ENCODE results near the gene STXBP1.

DNA sequence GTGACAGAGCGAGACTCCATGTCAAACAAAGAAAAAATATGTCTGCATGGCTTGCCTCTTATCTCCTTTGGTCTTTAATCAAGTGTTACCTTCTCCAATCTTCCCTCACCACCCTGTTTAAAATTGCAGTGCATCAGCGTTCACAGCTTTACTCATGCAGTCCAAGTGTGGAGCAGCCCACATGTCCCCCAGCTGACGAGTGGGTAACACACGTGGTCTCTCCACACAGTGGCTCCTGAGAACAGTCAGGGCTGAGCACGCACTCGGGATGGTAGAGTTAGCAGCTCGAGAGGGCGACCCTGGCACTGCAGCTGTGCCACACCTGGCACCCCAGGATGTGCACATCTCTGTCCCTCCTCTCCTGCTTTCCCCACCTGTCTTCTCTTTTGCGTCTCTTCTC is 68.8 kb downstream of the STXBP1 start:
- TF ChIP-seq, protein P1, sequence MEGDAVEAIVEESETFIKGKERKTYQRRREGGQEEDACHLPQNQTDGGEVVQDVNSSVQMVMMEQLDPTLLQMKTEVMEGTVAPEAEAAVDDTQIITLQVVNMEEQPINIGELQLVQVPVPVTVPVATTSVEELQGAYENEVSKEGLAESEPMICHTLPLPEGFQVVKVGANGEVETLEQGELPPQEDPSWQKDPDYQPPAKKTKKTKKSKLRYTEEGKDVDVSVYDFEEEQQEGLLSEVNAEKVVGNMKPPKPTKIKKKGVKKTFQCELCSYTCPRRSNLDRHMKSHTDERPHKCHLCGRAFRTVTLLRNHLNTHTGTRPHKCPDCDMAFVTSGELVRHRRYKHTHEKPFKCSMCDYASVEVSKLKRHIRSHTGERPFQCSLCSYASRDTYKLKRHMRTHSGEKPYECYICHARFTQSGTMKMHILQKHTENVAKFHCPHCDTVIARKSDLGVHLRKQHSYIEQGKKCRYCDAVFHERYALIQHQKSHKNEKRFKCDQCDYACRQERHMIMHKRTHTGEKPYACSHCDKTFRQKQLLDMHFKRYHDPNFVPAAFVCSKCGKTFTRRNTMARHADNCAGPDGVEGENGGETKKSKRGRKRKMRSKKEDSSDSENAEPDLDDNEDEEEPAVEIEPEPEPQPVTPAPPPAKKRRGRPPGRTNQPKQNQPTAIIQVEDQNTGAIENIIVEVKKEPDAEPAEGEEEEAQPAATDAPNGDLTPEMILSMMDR (IDR thresholded peaks at IDR 0.05): no peak
- no peak for TF ChIP-seq POLR2AphosphoS5 (IDR thresholded peaks at IDR 0.05)
- TF ChIP-seq EP300 (IDR thresholded peaks at IDR 0.05): no peak
- TF ChIP-seq POLR2A (IDR thresholded peaks at IDR 0.05; ENCODE audit: low read depth): no peak
